MM.1S (cell line): ENCODE results near the gene MCM9.
"Not testable (repeated sequence)": the region's sequence is repeated elsewhere in the genome, so short reads cannot be mapped to it uniquely, and the experiment has no call there.

ENCODE experiments used
- CTCF ChIP-seq: fragments of 300-600 bp; sonication (generic); IDR thresholded peaks from 2 replicates; pipeline ENCODE4 v1.5.1; 2016; ENCODE audit warnings: antibody characterized with exemption, low read length, mixed read lengths
- EZH2 ChIP-seq: fragments of 300-600 bp; sonication (generic); optimal IDR thresholded peaks from 2 replicates; pipeline ENCODE3; 2017; ENCODE audit warnings: low read depth, mild to moderate bottlenecking, antibody characterized with exemption, low read length, mixed read lengths

- not testable (repeated sequence) for TF ChIP-seq CTCF, EZH2
These were observed 138.4 kb downstream of the MCM9 start for GRCh38 chr6:118796548-118796947.
